Measurements from ENCODE around the gene MESP2.

The MESP2 gene

DNA sequence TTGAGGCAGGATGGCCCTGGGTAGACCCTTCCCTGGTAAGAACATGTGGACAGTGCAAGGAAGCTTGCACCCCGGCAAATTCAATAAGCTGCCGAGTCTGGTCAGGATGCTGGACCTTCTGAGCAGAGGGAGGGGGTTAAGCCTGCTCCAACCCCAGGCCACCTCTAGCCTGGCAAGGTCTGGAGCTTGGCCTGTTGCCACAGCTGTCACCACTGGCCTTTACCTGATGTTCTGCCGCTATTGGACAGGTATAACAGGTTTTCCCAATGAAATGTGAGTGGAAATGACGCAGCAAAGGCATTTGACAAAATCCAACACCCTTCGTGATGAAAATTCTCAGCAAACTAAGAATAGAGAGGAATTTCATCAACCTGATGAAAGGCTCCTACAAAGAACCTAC is 24.4 kb upstream of the MESP2 start:
- no peak for DNase-seq (ENCODE audit: low read depth in 1 of 2, low spot score in 1 of 2)
- no peaks in the 10 kb centered on the region for H3K27me3 ChIP-seq (ENCODE audit: insufficient read depth, poor library complexity, severe bottlenecking)
- TF ChIP-seq GABPA (IDR thresholded peaks at IDR 0.05; ENCODE audit: low read depth), result no peak
- TF ChIP-seq, protein P1, sequence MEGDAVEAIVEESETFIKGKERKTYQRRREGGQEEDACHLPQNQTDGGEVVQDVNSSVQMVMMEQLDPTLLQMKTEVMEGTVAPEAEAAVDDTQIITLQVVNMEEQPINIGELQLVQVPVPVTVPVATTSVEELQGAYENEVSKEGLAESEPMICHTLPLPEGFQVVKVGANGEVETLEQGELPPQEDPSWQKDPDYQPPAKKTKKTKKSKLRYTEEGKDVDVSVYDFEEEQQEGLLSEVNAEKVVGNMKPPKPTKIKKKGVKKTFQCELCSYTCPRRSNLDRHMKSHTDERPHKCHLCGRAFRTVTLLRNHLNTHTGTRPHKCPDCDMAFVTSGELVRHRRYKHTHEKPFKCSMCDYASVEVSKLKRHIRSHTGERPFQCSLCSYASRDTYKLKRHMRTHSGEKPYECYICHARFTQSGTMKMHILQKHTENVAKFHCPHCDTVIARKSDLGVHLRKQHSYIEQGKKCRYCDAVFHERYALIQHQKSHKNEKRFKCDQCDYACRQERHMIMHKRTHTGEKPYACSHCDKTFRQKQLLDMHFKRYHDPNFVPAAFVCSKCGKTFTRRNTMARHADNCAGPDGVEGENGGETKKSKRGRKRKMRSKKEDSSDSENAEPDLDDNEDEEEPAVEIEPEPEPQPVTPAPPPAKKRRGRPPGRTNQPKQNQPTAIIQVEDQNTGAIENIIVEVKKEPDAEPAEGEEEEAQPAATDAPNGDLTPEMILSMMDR (IDR thresholded peaks at IDR 0.05; ENCODE audit: insufficient read depth, low read length), result no peak
- no peak for TF ChIP-seq SPI1 (IDR thresholded peaks at IDR 0.05; ENCODE audit: borderline replicate concordance, low read depth)
- TF ChIP-seq, protein P2, sequence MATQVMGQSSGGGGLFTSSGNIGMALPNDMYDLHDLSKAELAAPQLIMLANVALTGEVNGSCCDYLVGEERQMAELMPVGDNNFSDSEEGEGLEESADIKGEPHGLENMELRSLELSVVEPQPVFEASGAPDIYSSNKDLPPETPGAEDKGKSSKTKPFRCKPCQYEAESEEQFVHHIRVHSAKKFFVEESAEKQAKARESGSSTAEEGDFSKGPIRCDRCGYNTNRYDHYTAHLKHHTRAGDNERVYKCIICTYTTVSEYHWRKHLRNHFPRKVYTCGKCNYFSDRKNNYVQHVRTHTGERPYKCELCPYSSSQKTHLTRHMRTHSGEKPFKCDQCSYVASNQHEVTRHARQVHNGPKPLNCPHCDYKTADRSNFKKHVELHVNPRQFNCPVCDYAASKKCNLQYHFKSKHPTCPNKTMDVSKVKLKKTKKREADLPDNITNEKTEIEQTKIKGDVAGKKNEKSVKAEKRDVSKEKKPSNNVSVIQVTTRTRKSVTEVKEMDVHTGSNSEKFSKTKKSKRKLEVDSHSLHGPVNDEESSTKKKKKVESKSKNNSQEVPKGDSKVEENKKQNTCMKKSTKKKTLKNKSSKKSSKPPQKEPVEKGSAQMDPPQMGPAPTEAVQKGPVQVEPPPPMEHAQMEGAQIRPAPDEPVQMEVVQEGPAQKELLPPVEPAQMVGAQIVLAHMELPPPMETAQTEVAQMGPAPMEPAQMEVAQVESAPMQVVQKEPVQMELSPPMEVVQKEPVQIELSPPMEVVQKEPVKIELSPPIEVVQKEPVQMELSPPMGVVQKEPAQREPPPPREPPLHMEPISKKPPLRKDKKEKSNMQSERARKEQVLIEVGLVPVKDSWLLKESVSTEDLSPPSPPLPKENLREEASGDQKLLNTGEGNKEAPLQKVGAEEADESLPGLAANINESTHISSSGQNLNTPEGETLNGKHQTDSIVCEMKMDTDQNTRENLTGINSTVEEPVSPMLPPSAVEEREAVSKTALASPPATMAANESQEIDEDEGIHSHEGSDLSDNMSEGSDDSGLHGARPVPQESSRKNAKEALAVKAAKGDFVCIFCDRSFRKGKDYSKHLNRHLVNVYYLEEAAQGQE (IDR thresholded peaks at IDR 0.05; ENCODE audit: insufficient replicate concordance, low read depth), result no peak
- TF ChIP-seq POLR2AphosphoS5 (IDR thresholded peaks at IDR 0.05; ENCODE audit: low read depth), result no peak

DNA sequence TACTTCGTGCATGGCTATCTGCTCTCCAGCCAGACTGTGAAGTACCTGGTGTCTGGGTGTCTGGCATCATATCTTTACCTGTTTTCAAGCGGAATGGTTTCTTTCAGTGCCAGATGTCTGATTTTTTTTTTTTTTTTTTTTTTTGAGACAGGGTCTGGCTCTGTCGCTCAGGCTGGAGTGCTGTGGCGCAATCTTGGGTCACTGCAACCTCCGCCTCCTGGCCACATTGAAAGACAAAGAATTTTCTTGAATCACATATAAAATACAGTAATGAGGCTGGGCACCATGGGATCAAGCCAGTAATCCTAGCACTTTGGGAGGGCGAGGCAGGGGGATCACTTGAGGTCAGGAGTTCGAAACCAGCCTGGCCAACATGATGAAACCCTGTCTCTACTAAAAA is 22.3 kb upstream of the MESP2 start:
- no peak for DNase-seq (ENCODE audit: low read depth in 1 of 2, low spot score in 1 of 2)
- H3K27ac ChIP-seq (replicated peaks), result no peak overlapping the region
- no peaks in the 10 kb centered on the region for H3K27me3 ChIP-seq (ENCODE audit: insufficient read depth, poor library complexity, severe bottlenecking)
- H3K4me3 ChIP-seq (replicated peaks; ENCODE audit: insufficient read depth, low read length), result no peak overlapping the region
- TF ChIP-seq POLR2AphosphoS5 (IDR thresholded peaks at IDR 0.05; ENCODE audit: low read depth) (no peak), SPI1 (IDR thresholded peaks at IDR 0.05; ENCODE audit: borderline replicate concordance, low read depth) (no peak), GABPA (IDR thresholded peaks at IDR 0.05; ENCODE audit: low read depth) (no peak)
- TF ChIP-seq, protein P1 (IDR thresholded peaks at IDR 0.05; ENCODE audit: insufficient read depth, low read length), result no peak
- TF ChIP-seq, protein P2 (IDR thresholded peaks at IDR 0.05; ENCODE audit: insufficient replicate concordance, low read depth), result no peak

More for the DNA sequence above, 24.4 kb upstream of the MESP2 start:
- H3K27ac ChIP-seq (replicated peaks), result no peak overlapping the region
- no peak overlapping the region for H3K4me3 ChIP-seq (replicated peaks; ENCODE audit: insufficient read depth, low read length)

DNA sequence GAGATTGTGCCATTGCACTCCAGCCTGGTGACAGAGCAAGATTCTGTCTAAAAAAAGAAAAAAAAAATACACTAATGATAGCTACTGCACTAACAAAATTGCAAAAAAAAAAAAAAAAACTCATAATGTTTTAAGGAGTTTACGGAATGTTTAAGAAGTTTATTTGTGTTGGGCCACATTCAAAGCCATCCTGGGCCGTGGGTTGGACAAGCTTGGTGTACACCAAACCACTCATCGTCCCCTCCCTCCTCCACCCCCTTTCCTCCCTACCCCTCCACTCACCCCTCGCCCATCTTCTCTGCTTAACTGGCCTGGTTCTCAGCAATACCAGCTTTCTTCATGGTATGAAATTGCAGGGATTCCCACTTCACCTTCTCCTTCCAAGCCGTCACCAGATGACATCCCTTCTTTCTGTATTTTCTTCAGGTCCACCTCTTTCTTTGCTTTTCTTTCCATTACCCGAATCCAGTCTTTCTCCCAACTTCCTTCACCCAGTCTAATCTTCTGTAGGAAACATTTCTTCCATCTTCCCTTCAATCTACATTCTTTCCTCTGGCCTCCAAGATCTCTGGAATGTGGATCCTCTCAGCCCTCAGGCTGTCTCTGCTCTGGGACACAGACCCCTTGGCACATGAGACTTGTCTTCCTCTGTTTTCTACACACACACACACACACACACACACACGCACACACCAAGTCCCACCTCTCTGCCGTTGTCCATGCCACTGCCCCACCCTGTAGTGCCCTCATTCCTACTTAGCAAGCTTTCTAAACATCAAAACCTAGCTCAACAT is 21.6 kb upstream of the MESP2 start:
- H3K27ac ChIP-seq (replicated peaks), result no peak overlapping the region
- no peak for TF ChIP-seq POLR2AphosphoS5 (IDR thresholded peaks at IDR 0.05; ENCODE audit: low read depth)
- TF ChIP-seq, protein P1 (IDR thresholded peaks at IDR 0.05; ENCODE audit: insufficient read depth, low read length), result no peak
- TF ChIP-seq SPI1 (IDR thresholded peaks at IDR 0.05; ENCODE audit: borderline replicate concordance, low read depth), result no peak
- TF ChIP-seq, protein P2 (IDR thresholded peaks at IDR 0.05; ENCODE audit: insufficient replicate concordance, low read depth), result no peak
- no peak for TF ChIP-seq GABPA (IDR thresholded peaks at IDR 0.05; ENCODE audit: low read depth)
- DNase-seq (ENCODE audit: low read depth in 1 of 2, low spot score in 1 of 2), result no peak
- H3K4me3 ChIP-seq (replicated peaks; ENCODE audit: insufficient read depth, low read length), result no peak overlapping the region
- H3K27me3 ChIP-seq (ENCODE audit: insufficient read depth, poor library complexity, severe bottlenecking), result no peaks in the 10 kb centered on the region
